ENCODE data around the gene NRXN3. TPM values are rescaled to one million over a fixed set of nuclear protein-coding genes. Genes with fewer than 3 reads are reported as not detected.

NRXN3 gene
- polyA plus RNA-seq, 1 experiment = 1.1 TPM

DNA sequence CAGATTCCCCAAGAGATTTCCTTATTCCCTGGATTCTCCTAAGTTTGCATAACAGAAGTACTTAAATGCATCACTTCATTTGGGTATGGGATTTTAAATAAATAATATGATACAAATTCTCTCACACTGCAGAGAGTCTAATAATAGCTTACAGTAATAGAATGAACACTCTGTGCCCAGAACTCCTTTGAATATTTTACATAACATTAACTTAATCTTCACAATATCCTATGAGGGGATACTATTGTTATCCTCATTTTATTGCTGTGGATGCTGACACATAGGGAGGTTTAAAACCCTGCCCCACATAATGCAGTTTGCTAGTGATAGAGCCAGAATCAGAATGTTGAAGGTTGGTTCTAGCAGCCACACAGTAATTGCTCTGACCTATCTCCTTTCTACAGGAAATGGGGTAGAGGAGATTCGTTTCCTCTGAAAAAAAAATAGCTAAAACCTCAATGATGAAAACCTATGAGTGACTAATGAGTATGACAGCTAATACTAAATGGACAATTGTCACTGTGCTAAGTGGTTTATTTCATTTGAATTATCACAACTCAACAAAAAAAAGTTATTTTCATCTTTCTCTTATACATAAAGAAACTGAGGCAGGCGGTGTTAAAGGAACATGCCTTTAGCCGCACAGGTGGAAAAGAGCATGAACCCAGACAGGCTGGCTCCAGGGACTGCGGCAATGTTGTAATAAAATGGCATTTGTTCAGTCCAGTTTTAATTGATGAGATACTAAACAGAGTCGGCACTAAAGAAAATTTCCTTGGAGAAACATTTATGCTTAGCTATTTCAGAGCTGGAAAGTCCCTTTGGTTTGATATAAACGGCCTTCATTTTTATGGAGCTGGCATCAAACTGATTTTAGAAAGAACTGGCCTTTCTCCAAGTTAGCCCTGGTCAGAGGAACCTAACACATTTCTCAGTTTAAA is 880.9 kb downstream of the NRXN3 start:
- peaks cover 40% of the 10 kb centered on the region for H3K27me3 ChIP-seq (ENCODE audit: control insufficient read depth, insufficient read depth, low read length)
- no peaks in the 10 kb centered on the region for H3K9me3 ChIP-seq (ENCODE audit: control insufficient read depth, insufficient read depth, low read length)
- H3K4me3 ChIP-seq (ENCODE audit: low read depth, low read length) = no peak overlapping the region
- no peak for DNase-seq (ENCODE audit: low read depth, low spot score)
- ChIA-PET POLR2A (no interaction called here), CTCF (interaction anchor here (0.6 kb wide), 1 partner anchor 91 kb away, joined by 3 read pairs; no protein-coding TSS in a partner anchor)
- H3K27ac ChIP-seq (ENCODE audit: low read depth, low read length) = no peak overlapping the region
- TF ChIP-seq, protein P1, sequence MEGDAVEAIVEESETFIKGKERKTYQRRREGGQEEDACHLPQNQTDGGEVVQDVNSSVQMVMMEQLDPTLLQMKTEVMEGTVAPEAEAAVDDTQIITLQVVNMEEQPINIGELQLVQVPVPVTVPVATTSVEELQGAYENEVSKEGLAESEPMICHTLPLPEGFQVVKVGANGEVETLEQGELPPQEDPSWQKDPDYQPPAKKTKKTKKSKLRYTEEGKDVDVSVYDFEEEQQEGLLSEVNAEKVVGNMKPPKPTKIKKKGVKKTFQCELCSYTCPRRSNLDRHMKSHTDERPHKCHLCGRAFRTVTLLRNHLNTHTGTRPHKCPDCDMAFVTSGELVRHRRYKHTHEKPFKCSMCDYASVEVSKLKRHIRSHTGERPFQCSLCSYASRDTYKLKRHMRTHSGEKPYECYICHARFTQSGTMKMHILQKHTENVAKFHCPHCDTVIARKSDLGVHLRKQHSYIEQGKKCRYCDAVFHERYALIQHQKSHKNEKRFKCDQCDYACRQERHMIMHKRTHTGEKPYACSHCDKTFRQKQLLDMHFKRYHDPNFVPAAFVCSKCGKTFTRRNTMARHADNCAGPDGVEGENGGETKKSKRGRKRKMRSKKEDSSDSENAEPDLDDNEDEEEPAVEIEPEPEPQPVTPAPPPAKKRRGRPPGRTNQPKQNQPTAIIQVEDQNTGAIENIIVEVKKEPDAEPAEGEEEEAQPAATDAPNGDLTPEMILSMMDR (IDR thresholded peaks at IDR 0.05; ENCODE audit: low read depth, low read length) = no peak

DNA sequence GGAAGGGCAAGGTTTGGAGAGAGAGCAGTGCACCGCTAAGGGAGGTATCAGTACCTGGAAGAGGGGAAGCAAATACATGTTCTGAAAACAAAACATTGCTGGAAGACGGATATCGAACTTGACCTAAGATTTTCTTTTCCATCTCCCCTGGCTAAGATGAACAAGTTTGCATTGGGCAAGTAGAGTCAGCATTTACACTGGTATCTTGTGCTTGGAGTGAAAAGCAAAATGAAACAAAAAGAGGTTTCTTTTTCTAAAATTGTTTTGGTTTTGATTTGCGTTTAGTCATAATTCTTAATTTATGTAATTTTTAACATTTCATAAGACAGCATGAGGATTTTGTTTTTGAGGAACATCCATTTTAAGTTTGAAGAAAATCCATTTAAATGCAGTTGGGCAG is 881.6 kb downstream of the NRXN3 start:
- no peaks in the 10 kb centered on the region for H3K9me3 ChIP-seq (ENCODE audit: control insufficient read depth, insufficient read depth, low read length)
- ChIA-PET POLR2A (no interaction called here), CTCF (no interaction called here)
- TF ChIP-seq, protein P1 (IDR thresholded peaks at IDR 0.05; ENCODE audit: low read depth, low read length) = no peak
- H3K4me3 ChIP-seq (ENCODE audit: low read depth, low read length) = no peak overlapping the region
- H3K27ac ChIP-seq (ENCODE audit: low read depth, low read length) = no peak overlapping the region
- H3K27me3 ChIP-seq (ENCODE audit: control insufficient read depth, insufficient read depth, low read length) = peaks cover 40% of the 10 kb centered on the region
- DNase-seq (ENCODE audit: low read depth, low spot score) = no peak

DNA sequence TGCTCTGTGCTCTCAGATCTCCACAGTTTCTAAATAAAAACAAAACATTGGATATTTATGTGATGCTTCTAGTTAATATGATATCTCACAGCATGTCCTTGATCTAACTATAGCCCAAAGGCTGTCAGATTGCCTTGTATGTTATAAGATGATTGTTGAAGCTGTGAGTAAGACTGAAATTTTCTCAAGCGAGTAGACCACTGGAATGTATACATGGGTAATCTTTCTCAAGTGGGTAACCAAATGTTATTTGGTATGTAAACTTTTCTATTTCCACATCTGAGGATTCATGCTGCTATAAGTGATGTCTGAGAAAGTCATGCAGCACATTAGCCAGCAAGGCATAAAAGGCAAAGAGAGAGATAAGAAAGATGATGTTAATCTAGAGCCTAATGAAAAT is 886.7 kb downstream of the NRXN3 start:
- DNase-seq (ENCODE audit: low read depth, low spot score) = peak; percentile 87
- H3K4me3 ChIP-seq (ENCODE audit: low read depth, low read length) = no peak overlapping the region
- CTCF ChIA-PET = no interaction called here
- H3K27ac ChIP-seq (ENCODE audit: low read depth, low read length) = no peak overlapping the region
- POLR2A ChIA-PET = interaction anchor here (0.8 kb wide), 1 partner anchor 54 kb away, joined by 3 read pairs; no protein-coding TSS in a partner anchor
- H3K27me3 ChIP-seq (ENCODE audit: control insufficient read depth, insufficient read depth, low read length) = peaks cover 61% of the 10 kb centered on the region
- H3K9me3 ChIP-seq (ENCODE audit: control insufficient read depth, insufficient read depth, low read length) = no peaks in the 10 kb centered on the region
- TF ChIP-seq, protein P1 (IDR thresholded peaks at IDR 0.05; ENCODE audit: low read depth, low read length) = no peak

DNA sequence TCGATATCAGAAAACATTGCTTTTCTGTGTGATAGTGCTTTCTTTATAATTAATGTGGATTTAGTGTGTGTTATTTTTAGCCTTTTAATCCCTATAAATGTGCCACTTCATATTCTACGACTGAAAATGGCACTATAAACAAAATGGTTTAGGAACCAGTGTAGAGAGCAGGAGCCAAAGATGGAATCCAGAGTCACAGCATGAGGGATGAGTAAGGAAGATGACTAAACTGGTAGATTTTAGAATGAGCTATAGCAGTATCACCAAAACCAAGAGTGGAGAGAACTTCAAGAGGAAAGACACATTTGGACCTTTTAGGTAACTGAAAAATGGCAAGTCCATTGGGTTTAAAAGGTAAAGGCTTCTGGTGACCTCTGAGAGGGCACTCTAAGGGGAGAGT is 887.2 kb downstream of the NRXN3 start:
- Histone ChIP-seq H3K27ac (ENCODE audit: low read depth, low read length) (no peak overlapping the region), H3K9me3 (ENCODE audit: control insufficient read depth, insufficient read depth, low read length) (no peaks in the 10 kb centered on the region), H3K4me3 (ENCODE audit: low read depth, low read length) (no peak overlapping the region), H3K27me3 (ENCODE audit: control insufficient read depth, insufficient read depth, low read length) (peaks cover 62% of the 10 kb centered on the region)
- no peak for DNase-seq (ENCODE audit: low read depth, low spot score)
- CTCF ChIA-PET = no interaction called here
- POLR2A ChIA-PET = interaction anchor here (0.8 kb wide), 1 partner anchor 54 kb away, joined by 3 read pairs; no protein-coding TSS in a partner anchor
- TF ChIP-seq, protein P1 (IDR thresholded peaks at IDR 0.05; ENCODE audit: low read depth, low read length) = no peak

- ChIA-PET POLR2A (no interaction called here), CTCF (no interaction called here)
- TF ChIP-seq, protein P1 (IDR thresholded peaks at IDR 0.05; ENCODE audit: low read depth, low read length) = no peak
- Histone ChIP-seq H3K27ac (ENCODE audit: low read depth, low read length) (no peak overlapping the region), H3K9me3 (ENCODE audit: control insufficient read depth, insufficient read depth, low read length) (no peaks in the 10 kb centered on the region), H3K4me3 (ENCODE audit: low read depth, low read length) (no peak overlapping the region), H3K27me3 (ENCODE audit: control insufficient read depth, insufficient read depth, low read length) (peaks cover 43% of the 10 kb centered on the region)
- no peak for DNase-seq (ENCODE audit: low read depth, low spot score)
These were observed 892.1 kb downstream of the NRXN3 start for GRCh38 chr14:79062226-79062625.

Measured in AG04450 (cell line).